Lung (tissue), 12 donors: ENCODE results near the gene SAMD8. TPM values are rescaled to one million over a fixed set of nuclear protein-coding genes. Genes with fewer than 3 reads are reported as not detected.

ENCODE experiments used
- ATAC-seq: fragments of 200-7000 bp; cut with Tn5 transposase; one replicate; pipeline ENCODE4 v1.9.1; 2020; ENCODE audit warnings: moderate number of reproducible peaks; ENCODE audit not compliant: insufficient read depth, low FRiP score
- DNase-seq, 3 donors: peaks; one replicate each; pipeline ENCODE4 v3.0.0-alpha.2; 2013 to 2017
- H3K27ac ChIP-seq, 2 donors: one replicate each; pipeline ENCODE4 v1.5.1; 2013; ENCODE audit warnings: mild to moderate bottlenecking in 2 of 2, moderate library complexity in 2 of 2, control low read depth in 1 of 2, inconsistent platforms in 1 of 2, low read depth in 1 of 2, low read length in 1 of 2
- H3K27me3 ChIP-seq, 3 donors: one replicate each; pipeline ENCODE4 v1.5.1; 2013; ENCODE audit warnings: low read length in 2 of 3; ENCODE audit not compliant: control insufficient read depth in 3 of 3, insufficient read depth in 3 of 3
- H3K36me3 ChIP-seq, 4 donors: one replicate each; pipeline ENCODE4 v1.5.1; 2013; ENCODE audit warnings: low read length in 4 of 4, mild to moderate bottlenecking in 1 of 4, moderate library complexity in 1 of 4; ENCODE audit not compliant: control insufficient read depth in 4 of 4, insufficient read depth in 4 of 4
- H3K4me1 ChIP-seq, 5 donors: one replicate each; pipeline ENCODE4 v1.5.1; 2013; ENCODE audit warnings: low read length in 5 of 5, mild to moderate bottlenecking in 2 of 5, moderate library complexity in 1 of 5; ENCODE audit not compliant: control insufficient read depth in 5 of 5, insufficient read depth in 5 of 5
- H3K4me3 ChIP-seq: one replicate; pipeline ENCODE4 v1.5.1; 2013; ENCODE audit warnings: mild to moderate bottlenecking, control low read depth, moderate library complexity
- H3K9ac ChIP-seq, 2 donors: one replicate each; pipeline ENCODE4 v1.5.1; 2013; ENCODE audit warnings: low read length in 2 of 2, control low read depth in 1 of 2; ENCODE audit not compliant: insufficient read depth in 1 of 2
- H3K9me3 ChIP-seq, 4 donors: one replicate each; pipeline ENCODE4 v1.5.1; 2013; ENCODE audit warnings: low read length in 3 of 4, mild to moderate bottlenecking in 1 of 4, moderate library complexity in 1 of 4; ENCODE audit not compliant: control insufficient read depth in 4 of 4, insufficient read depth in 3 of 4
- CTCF ChIP-seq: IDR thresholded peaks from 2 replicates; pipeline ENCODE4 v1.5.1; 2012; ENCODE audit warnings: mild to moderate bottlenecking; ENCODE audit errors: control extremely low read depth, extremely low read depth
- WGBS, 2 donors: extraction: QIAGEN DNeasy Blood & Tissue Kit; methylation state at CpG; one replicate each; pipeline ENCODE4 v1.1.7; 2013; 5-methylcytosine and 5-hydroxymethylcytosine counted together
- polyA plus RNA-seq, 2 donors: library from polyadenylated mRNA; stranded (reverse); fragments of 200-250 nt; gene quantifications; one replicate each; pipeline ENCODE4 v1.2.1, GENCODE V29; 2013
- total RNA-seq, 2 donors: library from RNA; depleted of rRNA in 1 of 2; stranded (reverse); fragments of >200 nt in 1 of 2; gene quantifications; one replicate each; pipeline ENCODE4 v1.2.1, GENCODE V29; 2014 to 2021
- donor health status: control.
- donor health status: control.
- donor health status: Bipolar disorder and iron deficiency.
- donor health status: healthy.
- donor health status: DM: yes; HTN: yes; CAD: no.

SAMD8 gene
- total and polyA plus RNA-seq, 4 donors: 5.5 to 29.0 (median 11.3) TPM

- Histone ChIP-seq H3K9ac (no peak overlapping the region), H3K4me1 (peaks cover 11 to 32% (median 21%) of the 10 kb centered on the region in 5 donors), H3K27ac (no peak overlapping the region), H3K36me3 (peaks cover 18 to 29% (median 21%) of the 10 kb centered on the region in 4 donors), H3K4me3 (no peak overlapping the region), H3K9me3 (no peaks in the 10 kb centered on the region), H3K27me3 (no peaks in the 10 kb centered on the region)
- WGBS, 2 donors: 80 to 87% methylated on average over 3 of the region's 3 CpGs
- DNase-seq (no peak), ATAC-seq (no peak)
- TF ChIP-seq CTCF: no peak
Measured at GRCh38 chr10:75229971-75230370, 118.5 kb downstream of the SAMD8 start.

GRCh38 chr10:75230600-75231038 is 119.2 kb downstream of the SAMD8 start:
- Histone ChIP-seq H3K27ac (no peak overlapping the region), H3K36me3 (peaks cover 18 to 29% (median 20%) of the 10 kb centered on the region in 4 donors), H3K27me3 (no peaks in the 10 kb centered on the region), H3K9ac (no peak overlapping the region), H3K4me1 (peaks cover 11 to 31% (median 15%) of the 10 kb centered on the region in 5 donors), H3K4me3 (no peak overlapping the region), H3K9me3 (no peaks in the 10 kb centered on the region)
- ATAC-seq (no peak), DNase-seq (peak; percentile 87 to 89 (median 88))
- 24 to 26% methylated on average over 5 of the region's 5 CpGs for WGBS, 2 donors
- TF ChIP-seq CTCF: peak; percentile 89

Other genes with a start within 250 kb of the SAMD8 start
- gene VDAC2, start 99.1 kb downstream of the SAMD8 start, total RNA-seq: 100 to 1,000 TPM in 1 of 2 donors, 10 to 100 TPM in 1; 96.2 to 121 TPM
- 100 to 1,000 TPM in 1 of 2 donors, 10 to 100 TPM in 1; 94.5 to 109 TPM for gene VDAC2, start 99.1 kb downstream of the SAMD8 start, polyA plus RNA-seq
- gene COMTD1, start 124.3 kb downstream of the SAMD8 start, total RNA-seq: 10 to 100 TPM in 1 of 2 donors, 1 to 10 TPM in 1; 4.6 to 31.2 TPM
- gene COMTD1, start 124.3 kb downstream of the SAMD8 start, polyA plus RNA-seq: 10 to 100 TPM; 27.6 to 64.1 TPM